NCI-H69 (cell line): ENCODE results near the gene MXD4.

ENCODE experiments used
- DNase-seq: peaks from one replicate; lab custom pipeline; 2025; lab: John Stamatoyannopoulos, UW

The MXD4 gene

GRCh38 chr4:2263926-2264321 lies 2.0 kb upstream of the MXD4 start:
- peak; percentile 78 for DNase-seq

GRCh38 chr4:2262944-2263250 lies 988 bp upstream of the MXD4 start:
- no peak for DNase-seq

GRCh38 chr4:2262145-2262943 lies 435 bp upstream of the MXD4 start:
- peak; percentile 99 for DNase-seq

DNA sequence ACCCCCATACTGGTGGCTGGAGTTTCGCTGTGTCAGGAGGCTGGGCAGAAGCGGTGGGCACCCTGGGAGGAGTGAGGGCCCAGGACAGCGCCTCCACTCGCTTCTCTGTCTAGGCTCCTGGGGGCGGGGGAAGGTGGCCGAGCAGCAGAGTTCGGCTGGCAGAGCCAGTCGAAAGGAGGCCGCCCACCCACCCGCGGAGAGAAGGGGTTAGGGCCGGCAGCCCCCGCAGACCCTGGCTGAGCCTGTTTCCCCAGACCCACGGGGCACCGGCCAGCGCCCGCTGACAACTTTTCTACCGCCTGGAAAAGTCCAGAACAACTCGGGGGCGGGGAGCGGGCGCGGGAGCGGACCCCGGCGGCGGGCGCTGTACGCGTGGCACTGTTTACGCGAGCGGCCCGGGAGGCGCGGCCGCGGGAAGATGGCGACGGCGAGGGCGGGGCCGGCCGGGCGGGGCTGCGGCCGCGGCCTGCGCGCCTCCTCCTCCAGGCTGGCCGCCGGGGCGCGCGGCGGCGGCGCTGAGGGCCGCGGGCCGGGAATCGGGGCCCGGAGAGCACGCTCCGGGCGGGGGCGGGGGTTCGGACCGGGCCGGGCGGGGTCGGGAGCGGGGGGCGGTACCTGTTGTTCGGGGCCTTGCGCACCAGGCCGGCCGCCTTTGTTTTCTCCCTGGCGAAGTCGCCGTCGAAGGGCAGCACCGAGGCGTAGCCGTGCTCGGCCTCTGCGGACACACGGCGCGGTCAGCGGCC lies 628 bp downstream of the MXD4 start:
- peak; percentile 65 for DNase-seq

DNA sequence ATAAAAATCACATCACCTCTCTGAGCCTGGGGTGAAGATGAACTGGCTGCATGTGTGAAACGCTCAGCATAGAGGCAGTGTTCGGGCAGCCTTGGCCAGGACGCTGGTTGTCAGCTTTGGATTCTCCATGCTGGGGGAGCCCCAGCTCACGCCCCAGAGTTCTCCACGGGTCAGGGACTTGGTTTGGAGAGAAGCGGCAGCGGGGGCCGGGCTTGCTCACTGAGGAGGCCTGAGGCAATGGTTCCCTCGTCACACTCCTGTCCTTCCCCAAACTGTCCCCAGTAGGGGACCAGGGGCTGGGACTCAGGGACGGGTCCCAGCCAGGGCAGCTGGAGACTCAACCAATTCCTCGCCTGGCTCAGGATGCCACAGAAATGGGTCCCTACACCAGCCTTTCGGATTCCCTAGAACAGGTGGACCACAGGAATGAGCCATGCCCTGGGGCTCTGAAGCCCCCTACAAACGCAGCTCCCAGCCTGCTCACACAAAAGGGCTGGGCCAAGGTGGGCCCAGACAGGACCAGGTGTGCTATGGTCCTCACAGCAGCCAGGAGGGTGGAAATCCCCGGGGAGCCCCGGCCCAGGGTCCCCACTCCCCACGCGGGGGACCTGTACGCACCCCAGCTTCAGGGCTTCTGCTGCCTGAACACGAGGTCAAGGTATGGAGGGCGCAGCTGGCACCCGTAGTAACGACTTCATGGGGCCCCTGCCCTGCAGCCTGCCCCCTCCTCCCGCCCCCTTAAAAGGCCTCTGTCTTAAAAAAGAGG lies 1.4 kb downstream of the MXD4 start:
- no peak for DNase-seq

- DNase-seq, result no peak
Measured at GRCh38 chr4:2259541-2260343, 2.2 kb downstream of the MXD4 start.

DNA sequence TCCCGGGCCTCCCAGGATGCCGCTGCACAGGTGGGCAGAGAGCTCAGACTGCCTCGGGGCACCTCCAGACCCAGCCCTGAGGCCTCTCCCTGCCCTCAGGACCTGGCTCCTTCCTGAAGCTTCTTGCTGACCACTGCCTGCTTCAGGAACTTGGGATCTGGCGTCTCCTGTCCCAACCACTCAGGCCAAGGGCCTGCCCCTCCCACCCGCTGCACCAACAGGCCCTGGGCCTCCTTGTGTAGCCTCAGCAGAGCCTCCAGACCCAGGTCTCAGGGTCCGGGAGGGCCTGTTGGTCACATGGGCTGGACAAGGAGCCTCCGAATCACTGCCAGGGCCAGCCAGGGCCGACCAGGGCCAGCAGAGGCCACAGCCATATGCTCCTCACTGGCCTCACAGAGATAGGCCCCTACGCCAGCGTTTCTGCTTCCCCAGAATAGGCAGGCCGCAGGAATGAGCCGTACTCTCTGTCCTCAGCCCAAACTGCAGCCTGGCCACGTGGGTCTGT lies 2.8 kb downstream of the MXD4 start:
- no peak for DNase-seq

DNA sequence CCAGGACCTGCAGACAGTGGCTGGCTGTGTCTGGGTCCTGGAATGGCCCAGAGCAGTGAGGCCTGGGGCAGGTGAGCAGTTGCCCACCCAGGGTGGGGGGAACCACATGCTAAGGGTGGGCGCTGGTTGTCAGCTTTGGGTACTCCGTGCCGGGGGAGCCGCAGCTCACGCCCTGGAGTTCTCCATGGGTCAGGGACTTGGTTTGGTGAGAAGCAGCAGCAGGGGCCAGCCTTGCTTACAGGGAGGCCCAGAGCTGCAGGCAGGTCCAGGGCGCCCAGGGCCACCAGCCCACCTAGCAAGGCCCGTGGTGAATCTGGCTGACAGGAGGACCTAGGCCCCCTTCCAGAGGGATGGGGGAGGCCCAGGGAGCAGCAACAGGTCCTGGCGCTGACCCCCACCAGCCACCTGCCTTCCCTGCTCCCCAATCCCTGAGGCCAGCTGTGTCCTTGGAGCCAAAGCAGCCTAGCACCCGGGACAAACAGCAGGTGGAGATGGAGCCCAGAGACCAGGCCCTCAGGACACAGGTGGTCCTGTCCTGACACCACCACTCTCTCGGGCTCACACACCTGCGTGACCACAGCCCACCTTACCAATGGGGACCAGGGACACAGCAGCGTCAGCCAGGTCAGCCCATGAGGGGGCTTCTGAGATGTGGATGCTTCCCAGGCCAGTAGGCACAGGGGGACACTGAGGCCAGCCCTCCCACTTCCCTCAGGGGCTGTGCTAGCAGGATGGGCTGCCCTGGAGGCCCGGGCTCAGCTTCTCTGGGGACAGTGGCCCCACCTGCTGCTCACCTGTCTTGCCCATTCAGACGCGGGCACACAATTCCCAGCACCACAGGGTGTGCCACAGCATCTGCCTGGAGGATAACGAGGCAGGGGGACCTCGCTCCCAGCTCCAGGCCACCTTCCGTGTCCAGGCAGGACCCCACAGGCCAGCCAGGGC lies 3.5 kb downstream of the MXD4 start:
- no peak for DNase-seq

DNA sequence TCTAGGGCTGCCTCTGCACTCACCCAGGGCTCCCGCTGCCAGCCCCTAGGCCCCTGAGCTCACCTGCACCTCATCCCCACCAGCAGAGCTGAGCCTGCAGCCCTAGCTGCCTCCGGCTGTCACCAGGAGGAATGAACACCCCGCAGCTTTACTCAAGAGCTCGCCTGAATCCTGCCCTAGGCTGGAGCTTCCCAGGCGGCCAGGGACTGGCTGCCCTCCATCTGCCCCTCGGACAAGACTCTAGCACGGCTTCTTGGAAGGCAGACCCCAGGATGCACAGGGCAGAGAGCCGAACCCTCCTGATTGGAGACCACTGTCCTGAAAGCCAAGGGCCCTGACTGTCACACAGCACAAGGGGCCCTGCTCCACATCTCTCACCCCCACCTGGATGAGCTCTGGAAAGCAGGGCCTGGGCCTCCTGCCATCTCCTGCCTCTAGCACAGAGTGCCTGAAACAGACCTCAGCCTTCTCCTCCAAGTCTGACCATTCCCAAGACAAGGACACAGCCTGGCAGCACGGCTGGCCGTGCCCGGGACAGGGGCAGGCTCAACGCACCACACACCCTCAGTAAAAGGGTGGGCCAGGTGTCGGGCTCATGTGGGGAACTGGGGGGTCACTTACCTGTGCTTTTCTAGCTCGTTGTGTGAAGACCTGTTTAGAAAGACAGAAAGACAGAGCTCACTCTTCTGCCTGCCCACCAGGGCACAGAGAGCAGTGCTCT lies 4.4 kb downstream of the MXD4 start:
- DNase-seq, result no peak

DNA sequence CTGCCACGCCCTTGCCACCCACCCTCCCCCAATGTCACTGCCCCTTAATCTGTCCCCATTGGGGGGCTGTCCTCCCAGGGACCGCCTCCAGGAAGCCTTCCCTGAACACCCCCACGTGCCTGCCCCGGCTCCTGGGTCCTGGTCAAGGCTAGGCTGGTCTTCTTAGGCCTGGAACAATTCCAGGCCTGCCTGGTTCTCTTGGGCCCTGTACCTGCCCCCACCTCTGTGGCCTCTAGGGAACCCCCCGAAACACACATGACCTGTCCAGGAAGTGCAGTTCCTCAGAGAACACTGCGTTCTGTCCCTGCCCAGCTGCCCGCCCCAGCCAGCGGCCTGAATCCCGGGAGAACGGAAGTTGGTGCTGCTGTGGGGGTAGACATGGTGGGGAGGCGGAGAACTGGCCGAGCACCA lies 5.1 kb downstream of the MXD4 start:
- DNase-seq, result no peak

DNA sequence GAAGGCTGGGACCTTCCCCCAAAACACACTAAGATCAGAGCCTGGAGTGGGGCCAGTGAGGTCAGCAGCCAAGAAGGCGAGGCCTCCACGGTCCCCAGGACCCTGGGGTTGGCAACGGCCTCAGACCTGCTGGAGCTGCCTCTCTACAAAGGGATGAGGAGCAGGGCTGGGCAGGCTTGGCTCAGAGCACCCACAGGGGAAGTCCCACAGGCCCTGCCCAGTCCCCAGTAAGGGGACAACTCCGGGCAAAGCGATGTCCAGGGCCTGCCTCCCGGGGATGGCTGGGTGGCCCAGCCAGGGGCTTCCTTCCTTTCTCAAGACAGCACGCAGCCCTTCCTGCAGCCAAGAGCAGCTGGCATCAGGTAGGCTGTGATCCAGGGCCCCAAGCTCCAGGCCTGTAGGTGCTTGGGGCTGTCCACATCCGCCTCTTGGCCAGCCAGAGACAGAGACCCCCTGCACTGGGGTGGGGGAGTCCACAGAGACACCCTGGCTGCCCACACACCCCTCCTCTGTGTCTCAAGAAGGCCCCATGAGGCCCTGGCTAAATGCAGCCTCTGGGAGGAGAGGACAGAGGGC lies 5.7 kb downstream of the MXD4 start:
- no peak for DNase-seq

DNA sequence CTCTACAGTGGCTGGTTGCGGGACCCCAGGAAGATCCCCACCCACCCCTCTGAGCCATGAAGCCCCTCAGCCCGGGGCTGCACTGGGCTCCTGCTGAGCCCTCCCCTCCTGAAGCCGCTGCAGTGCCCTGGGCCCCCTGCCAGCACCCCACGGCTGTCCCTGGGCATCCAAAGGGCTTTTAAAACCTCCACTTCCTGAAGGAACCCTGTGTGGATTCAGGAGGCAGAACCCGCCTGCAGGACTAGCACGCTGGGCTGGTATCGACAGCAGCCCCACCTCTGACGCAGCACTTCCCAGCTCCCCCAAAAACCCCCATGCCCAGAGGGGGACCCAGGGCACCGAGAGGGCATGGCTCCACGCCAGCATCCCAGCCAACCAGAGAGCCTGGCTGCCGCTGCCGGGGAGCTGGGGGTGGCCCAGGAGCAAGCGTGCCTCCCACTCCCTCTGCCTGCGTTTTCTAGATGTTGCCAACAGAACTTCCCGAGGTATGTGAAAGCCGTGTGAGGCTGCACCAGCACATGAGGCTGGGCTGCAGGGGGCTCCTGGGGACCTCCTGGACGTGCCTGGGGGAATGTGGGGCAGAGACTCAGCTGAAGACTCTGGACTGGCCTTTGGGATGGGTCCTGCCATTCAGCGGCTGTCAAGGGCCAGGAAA lies 6.3 kb downstream of the MXD4 start:
- no peak for DNase-seq

GRCh38 chr4:2254665-2255500 lies 7.0 kb downstream of the MXD4 start:
- no peak for DNase-seq

- DNase-seq, result no peak
Measured at GRCh38 chr4:2253160-2254084, 8.5 kb downstream of the MXD4 start.

GRCh38 chr4:2252530-2253091 lies 9.3 kb downstream of the MXD4 start:
- DNase-seq, result no peak

DNA sequence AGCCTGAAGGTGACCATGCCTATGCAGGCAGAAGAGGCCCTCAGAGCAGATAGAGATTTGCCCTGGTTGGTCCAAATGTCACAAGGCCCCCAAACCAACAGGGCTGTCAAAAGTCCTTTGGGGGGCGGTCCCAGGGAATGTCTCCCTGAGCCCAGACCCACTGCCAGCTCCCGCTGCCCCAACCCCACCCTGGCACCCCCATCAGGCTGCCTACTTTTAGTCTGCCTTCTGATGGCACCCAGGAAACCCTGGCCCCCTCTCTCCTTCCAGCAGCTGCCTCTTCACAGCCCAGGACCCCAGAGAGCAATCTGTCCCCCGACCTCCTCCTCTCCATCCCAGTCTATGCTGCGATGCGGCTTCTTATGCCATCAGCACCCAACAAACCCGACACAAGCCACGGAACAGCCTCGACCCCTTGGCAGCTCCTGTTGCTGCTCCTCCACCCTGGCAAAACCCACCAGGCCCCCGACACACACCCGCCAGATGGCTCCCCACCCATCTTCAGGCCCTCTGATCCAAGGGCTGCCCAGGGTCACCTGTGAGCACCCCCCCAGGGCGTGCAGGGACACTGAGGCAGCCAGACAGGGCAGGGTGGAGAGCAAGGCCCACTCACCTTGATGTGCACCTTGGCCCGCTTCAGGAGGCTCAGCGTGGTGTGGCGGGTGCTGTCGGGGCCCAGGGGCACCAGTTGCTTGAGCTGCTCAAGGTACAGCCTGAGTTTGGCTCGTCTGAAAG lies 9.9 kb downstream of the MXD4 start:
- no peak for DNase-seq
